SK-N-SH (cell line): ENCODE results near the gene SUFU. TPM values are rescaled to one million over a fixed set of nuclear protein-coding genes. Genes with fewer than 3 reads are reported as not detected.

ENCODE experiments used
- CTCF ChIA-PET: fragments of 300-600, 350-600 bp; formaldehyde crosslinking; extraction: SDS; loops from one replicate; lab custom pipeline; 2021; lab: Yijun Ruan, JAX
- POLR2A ChIA-PET: fragments of 350-600 bp; sonication (Branson Sonifier 250); formaldehyde crosslinking; extraction: SDS; loops from one replicate; lab custom pipeline; 2020; ENCODE audit warnings: antibody characterized with exemption, inconsistent platforms; lab: Yijun Ruan, JAX
- DNase-seq: peaks from one replicate; pipeline ENCODE4 v3.0.0; 2012
- H2AFZ ChIP-seq: fragments of 200-600 bp; sonication (generic); 2 replicates; pipeline ENCODE4 v1.8.1; 2016; ENCODE audit warnings: antibody characterized with exemption, mild to moderate bottlenecking, low read depth
- H3F3A ChIP-seq: fragments of 200-600 bp; sonication (generic); replicated peaks from 2 replicates; pipeline ENCODE3; 2016; ENCODE audit warnings: antibody characterized with exemption, mild to moderate bottlenecking; ENCODE audit not compliant: insufficient read depth
- H3K27ac ChIP-seq, 2 experiments: fragments of 200-500 bp in 1 of 2; fragments of 200-600 bp in 1 of 2; sonication (Bioruptor generic) in 1 of 2; sonication (generic), shearing (Covaris generic) in 1 of 2; 2 replicates each; pipeline versions ENCODE4 v1.5.1 to v1.6.1; 2014 to 2016; ENCODE audit warnings: low read depth in 2 of 2, inconsistent platforms in 1 of 2, low read length in 1 of 2, mild to moderate bottlenecking in 1 of 2, mixed read lengths in 1 of 2
- H3K27me3 ChIP-seq: fragments of 200-600 bp; sonication (generic), shearing (Covaris generic); 2 replicates; pipeline ENCODE4 v1.6.1; 2016; ENCODE audit warnings: mixed run types; ENCODE audit not compliant: insufficient read depth
- H3K36me3 ChIP-seq, 2 experiments: fragments of 200-500 bp in 1 of 2; fragments of 200-600 bp in 1 of 2; sonication (Bioruptor generic) in 1 of 2; sonication (generic) in 1 of 2; replicated peaks in 1 of 2; 2 replicates each; pipeline versions ENCODE3 to v1.5.1; 2014 to 2016; ENCODE audit warnings: low read length in 1 of 2, mild to moderate bottlenecking in 1 of 2; ENCODE audit not compliant: insufficient read depth in 2 of 2, control insufficient read depth in 1 of 2
- H3K4me1 ChIP-seq, 2 experiments: fragments of 200-500 bp in 1 of 2; fragments of 200-600 bp in 1 of 2; sonication (Bioruptor generic) in 1 of 2; sonication (generic), shearing (Covaris generic) in 1 of 2; 2 replicates each; pipeline versions ENCODE4 v1.5.1 to v1.6.1; 2014 to 2016; ENCODE audit warnings: low read depth in 1 of 2, low read length in 1 of 2, mixed run types in 1 of 2; ENCODE audit not compliant: insufficient read depth in 2 of 2, control insufficient read depth in 1 of 2
- H3K4me2 ChIP-seq: fragments of 200-600 bp; sonication (generic), shearing (Covaris generic); 2 replicates; pipeline ENCODE4 v1.6.1; 2017; ENCODE audit warnings: mixed run types
- H3K4me3 ChIP-seq, 2 experiments: fragments of 200-500 bp in 1 of 2; fragments of 200-600 bp in 1 of 2; sonication (Bioruptor generic) in 1 of 2; sonication (generic), shearing (Covaris generic) in 1 of 2; 2 replicates each; pipeline versions ENCODE4 v1.5.1 to v1.8.1; 2014 to 2016; ENCODE audit warnings: low read depth in 2 of 2, inconsistent platforms in 1 of 2, low read length in 1 of 2, mild to moderate bottlenecking in 1 of 2, mixed read lengths in 1 of 2, moderate library complexity in 1 of 2
- H3K79me2 ChIP-seq: fragments of 200-600 bp; sonication (generic); 2 replicates; pipeline ENCODE4 v1.8.1; 2017; ENCODE audit warnings: mild to moderate bottlenecking; ENCODE audit not compliant: insufficient read depth
- H3K9ac ChIP-seq: fragments of 200-600 bp; sonication (generic); 2 replicates; pipeline ENCODE4 v1.6.1; 2017; ENCODE audit warnings: mixed run types
- H3K9me2 ChIP-seq: fragments of 200-600 bp; sonication (generic); 2 replicates; pipeline ENCODE4 v1.6.1; 2017; ENCODE audit warnings: mixed run types
- H3K9me3 ChIP-seq: fragments of 200-600 bp; sonication (generic); 2 replicates; pipeline ENCODE4 v1.6.1; 2017; ENCODE audit warnings: mixed run types, mild to moderate bottlenecking, moderate library complexity
- H4K20me1 ChIP-seq: fragments of 200-600 bp; sonication (generic); 2 replicates; pipeline ENCODE4 v1.6.1; 2017; ENCODE audit warnings: mild to moderate bottlenecking, mixed run types; ENCODE audit not compliant: insufficient read depth
- ELF1 ChIP-seq: IDR thresholded peaks from 2 replicates; pipeline ENCODE4 v1.4.0; 2012
- EP300 ChIP-seq, 2 experiments: IDR thresholded peaks; 2 replicates each; pipeline versions ENCODE4 v1.4.0 to v1.6.1; 2012; ENCODE audit warnings: borderline replicate concordance in 1 of 2, low read depth in 1 of 2, low read length in 1 of 2
- EZH2phosphoT487 ChIP-seq: fragments of 200-600 bp; sonication (generic); IDR thresholded peaks from 2 replicates; pipeline ENCODE4 v1.6.1; 2017; ENCODE audit warnings: low read depth, mixed run types, mild to moderate bottlenecking, antibody characterized with exemption, moderate library complexity, borderline replicate concordance
- FOXM1 ChIP-seq: IDR thresholded peaks from 2 replicates; pipeline ENCODE4 v1.4.0; 2012; ENCODE audit warnings: low read depth, mild to moderate bottlenecking
- NRF1 ChIP-seq: IDR thresholded peaks from 2 replicates; pipeline ENCODE4 v1.6.1; 2012; ENCODE audit warnings: low read depth, mild to moderate bottlenecking, low read length
- TAF1 ChIP-seq: IDR thresholded peaks from 2 replicates; pipeline ENCODE4 v1.6.1; 2012; ENCODE audit warnings: low read depth, mild to moderate bottlenecking, low read length, moderate library complexity, borderline replicate concordance
- USF1 ChIP-seq: IDR thresholded peaks from 2 replicates; pipeline ENCODE4 v1.4.0; 2012; ENCODE audit warnings: low read depth, borderline replicate concordance
- YY1 ChIP-seq: IDR thresholded peaks from 2 replicates; pipeline ENCODE4 v1.4.0; 2012; ENCODE audit warnings: low read depth, mild to moderate bottlenecking
- ZBTB33 ChIP-seq: IDR thresholded peaks from 2 replicates; pipeline ENCODE4 v1.4.0; 2012; ENCODE audit warnings: low read depth, borderline replicate concordance
- WGBS: methylation state at CpG from one replicate; pipeline ENCODE4 v1.1.6; 2017; ENCODE audit warnings: low lambda C conversion rate; 5-methylcytosine and 5-hydroxymethylcytosine counted together
- polyA plus RNA-seq, 3 experiments: library from polyadenylated mRNA; depleted of rRNA; stranded (reverse); fragments of >200 nt; gene quantifications; 2 replicates each; pipeline ENCODE4 v1.2.3, GENCODE V29; 2012
- TF ChIP-seq, protein P1 (sequence below): IDR thresholded peaks from 2 replicates; pipeline ENCODE4 v1.6.1; 2012; ENCODE audit warnings: mild to moderate bottlenecking, low read depth, low read length, moderate library complexity
- TF ChIP-seq, protein P2 (sequence below): IDR thresholded peaks from 2 replicates; pipeline ENCODE4 v1.4.0; 2012; ENCODE audit warnings: low read depth
- TF ChIP-seq, protein P3 (sequence below): fragments of 200-600 bp; sonication (generic); IDR thresholded peaks from 2 replicates; pipeline ENCODE4 v1.6.1; 2017; ENCODE audit warnings: antibody characterized with exemption, mild to moderate bottlenecking, moderate library complexity

Gene SUFU
- polyA plus RNA-seq, 1 of the 3 experiments (the other 2 are of a cell fraction) = 5.7 TPM

DNA sequence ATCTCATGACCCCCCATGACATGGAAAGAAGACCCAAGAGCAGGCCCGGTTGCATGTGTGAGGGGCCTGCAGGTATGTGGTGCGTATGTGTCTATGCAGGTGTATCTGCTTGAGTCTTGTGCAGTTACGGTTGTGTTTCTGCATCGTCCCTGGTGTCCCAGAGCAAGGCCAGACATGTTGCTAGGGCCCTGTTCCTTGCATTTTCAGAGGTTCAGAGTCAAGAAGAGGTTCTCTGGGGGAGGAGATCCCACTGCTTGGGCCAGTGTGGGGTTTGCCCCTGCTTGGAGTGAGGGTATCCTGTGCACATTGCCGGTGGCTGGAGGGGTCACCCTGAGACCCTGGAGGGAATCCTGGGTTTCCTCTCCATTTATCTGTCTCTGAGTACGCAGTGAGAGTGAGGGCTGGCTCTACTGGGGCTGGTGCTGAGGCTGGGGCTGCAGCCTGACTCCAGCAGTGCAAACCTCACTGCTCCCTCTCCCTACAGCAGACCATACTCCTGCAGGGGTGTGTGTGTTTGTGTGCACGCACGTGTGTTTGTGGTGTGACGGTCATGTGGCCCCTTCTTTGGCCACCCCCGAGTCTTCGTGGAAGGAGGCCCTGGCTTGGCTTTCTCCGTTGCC, 144.6 kb downstream of the SUFU start:
- Histone ChIP-seq H2AFZ (no peak overlapping the region), H3K36me3 (peaks cover 5 to 7% of the 10 kb centered on the region in 2 experiments)
- TF ChIP-seq YY1 (no peak), EZH2phosphoT487 (no peak), USF1 (no peak), FOXM1 (no peak), ZBTB33 (no peak), EP300 (IDR thresholded peaks at IDR 0.05; ENCODE audit: borderline replicate concordance in 1 of 2, low read depth in 1 of 2, low read length in 1 of 2) (no peak), ELF1 (no peak), NRF1 (no peak), TAF1 (no peak)
- TF ChIP-seq, protein P1, sequence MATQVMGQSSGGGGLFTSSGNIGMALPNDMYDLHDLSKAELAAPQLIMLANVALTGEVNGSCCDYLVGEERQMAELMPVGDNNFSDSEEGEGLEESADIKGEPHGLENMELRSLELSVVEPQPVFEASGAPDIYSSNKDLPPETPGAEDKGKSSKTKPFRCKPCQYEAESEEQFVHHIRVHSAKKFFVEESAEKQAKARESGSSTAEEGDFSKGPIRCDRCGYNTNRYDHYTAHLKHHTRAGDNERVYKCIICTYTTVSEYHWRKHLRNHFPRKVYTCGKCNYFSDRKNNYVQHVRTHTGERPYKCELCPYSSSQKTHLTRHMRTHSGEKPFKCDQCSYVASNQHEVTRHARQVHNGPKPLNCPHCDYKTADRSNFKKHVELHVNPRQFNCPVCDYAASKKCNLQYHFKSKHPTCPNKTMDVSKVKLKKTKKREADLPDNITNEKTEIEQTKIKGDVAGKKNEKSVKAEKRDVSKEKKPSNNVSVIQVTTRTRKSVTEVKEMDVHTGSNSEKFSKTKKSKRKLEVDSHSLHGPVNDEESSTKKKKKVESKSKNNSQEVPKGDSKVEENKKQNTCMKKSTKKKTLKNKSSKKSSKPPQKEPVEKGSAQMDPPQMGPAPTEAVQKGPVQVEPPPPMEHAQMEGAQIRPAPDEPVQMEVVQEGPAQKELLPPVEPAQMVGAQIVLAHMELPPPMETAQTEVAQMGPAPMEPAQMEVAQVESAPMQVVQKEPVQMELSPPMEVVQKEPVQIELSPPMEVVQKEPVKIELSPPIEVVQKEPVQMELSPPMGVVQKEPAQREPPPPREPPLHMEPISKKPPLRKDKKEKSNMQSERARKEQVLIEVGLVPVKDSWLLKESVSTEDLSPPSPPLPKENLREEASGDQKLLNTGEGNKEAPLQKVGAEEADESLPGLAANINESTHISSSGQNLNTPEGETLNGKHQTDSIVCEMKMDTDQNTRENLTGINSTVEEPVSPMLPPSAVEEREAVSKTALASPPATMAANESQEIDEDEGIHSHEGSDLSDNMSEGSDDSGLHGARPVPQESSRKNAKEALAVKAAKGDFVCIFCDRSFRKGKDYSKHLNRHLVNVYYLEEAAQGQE = no peak
- TF ChIP-seq, protein P2, sequence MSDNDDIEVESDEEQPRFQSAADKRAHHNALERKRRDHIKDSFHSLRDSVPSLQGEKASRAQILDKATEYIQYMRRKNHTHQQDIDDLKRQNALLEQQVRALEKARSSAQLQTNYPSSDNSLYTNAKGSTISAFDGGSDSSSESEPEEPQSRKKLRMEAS = no peak
- TF ChIP-seq, protein P3, sequence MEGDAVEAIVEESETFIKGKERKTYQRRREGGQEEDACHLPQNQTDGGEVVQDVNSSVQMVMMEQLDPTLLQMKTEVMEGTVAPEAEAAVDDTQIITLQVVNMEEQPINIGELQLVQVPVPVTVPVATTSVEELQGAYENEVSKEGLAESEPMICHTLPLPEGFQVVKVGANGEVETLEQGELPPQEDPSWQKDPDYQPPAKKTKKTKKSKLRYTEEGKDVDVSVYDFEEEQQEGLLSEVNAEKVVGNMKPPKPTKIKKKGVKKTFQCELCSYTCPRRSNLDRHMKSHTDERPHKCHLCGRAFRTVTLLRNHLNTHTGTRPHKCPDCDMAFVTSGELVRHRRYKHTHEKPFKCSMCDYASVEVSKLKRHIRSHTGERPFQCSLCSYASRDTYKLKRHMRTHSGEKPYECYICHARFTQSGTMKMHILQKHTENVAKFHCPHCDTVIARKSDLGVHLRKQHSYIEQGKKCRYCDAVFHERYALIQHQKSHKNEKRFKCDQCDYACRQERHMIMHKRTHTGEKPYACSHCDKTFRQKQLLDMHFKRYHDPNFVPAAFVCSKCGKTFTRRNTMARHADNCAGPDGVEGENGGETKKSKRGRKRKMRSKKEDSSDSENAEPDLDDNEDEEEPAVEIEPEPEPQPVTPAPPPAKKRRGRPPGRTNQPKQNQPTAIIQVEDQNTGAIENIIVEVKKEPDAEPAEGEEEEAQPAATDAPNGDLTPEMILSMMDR = no peak
- TF ChIP-seq, all 33 proteins: peak for 0
- Histone ChIP-seq H3K4me3 (0 out of 4 replicates have a peak overlapping the region, but pooled peaks of 1 of the 2 experiments have one; percentile 99), H3F3A (peaks cover 17% of the 10 kb centered on the region), H3K4me2 (peak overlapping the region; percentile 96), H3K27ac (peak overlapping the region in 1 of 2 experiments; percentile 1; a peak in 1 of 4 replicates), H3K9me2 (no peaks in the 10 kb centered on the region), H3K4me1 (peaks cover 28 to 52% of the 10 kb centered on the region in 2 experiments; a peak in 3 of 4 replicates), H3K27me3 (no peaks in the 10 kb centered on the region), H3K9me3 (no peaks in the 10 kb centered on the region), H4K20me1 (peaks cover 83% of the 10 kb centered on the region), H3K9ac (no peak overlapping the region), H3K79me2 (peaks cover 98% of the 10 kb centered on the region)
- WGBS = 87% methylated on average over 6 of the region's 12 CpGs
- ChIA-PET CTCF (interaction anchor here (4.7 kb wide), 1 partner anchor 28 kb away, joined by 56 read pairs; no protein-coding TSS in a partner anchor), POLR2A (interaction anchor here (1.7 kb wide), 1 partner anchor 12 kb away, joined by 6 read pairs; no protein-coding TSS in a partner anchor)
- DNase-seq = no peak
